COLO829 (cell line): Measurements from ENCODE around the gene TMPRSS13.

Experiments used
- DNase-seq: peaks from one replicate; pipeline ENCODE4 v3.0.0; 2012; ENCODE audit warnings: low spot score

TMPRSS13 gene

DNA sequence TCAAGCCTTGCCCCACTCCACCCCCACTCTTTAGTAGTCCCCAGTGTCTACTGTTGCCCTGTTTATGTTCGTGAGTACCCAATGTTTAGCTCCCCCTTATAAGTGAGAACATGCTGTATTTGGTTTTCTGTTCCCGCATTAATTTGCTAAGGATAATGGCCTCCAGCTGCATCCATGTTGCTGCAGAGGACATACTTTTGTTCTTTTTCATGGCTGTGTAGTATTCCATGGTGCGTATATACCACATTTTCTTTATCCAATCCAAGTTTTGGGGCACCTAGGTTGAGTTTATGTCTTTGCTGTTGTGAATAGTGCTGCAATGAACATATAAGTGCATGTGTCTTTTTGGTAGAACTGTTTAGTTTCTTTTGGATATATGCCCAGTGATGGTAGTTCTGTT, 36.6 kb downstream of the TMPRSS13 start:
- DNase-seq: no peak

DNA sequence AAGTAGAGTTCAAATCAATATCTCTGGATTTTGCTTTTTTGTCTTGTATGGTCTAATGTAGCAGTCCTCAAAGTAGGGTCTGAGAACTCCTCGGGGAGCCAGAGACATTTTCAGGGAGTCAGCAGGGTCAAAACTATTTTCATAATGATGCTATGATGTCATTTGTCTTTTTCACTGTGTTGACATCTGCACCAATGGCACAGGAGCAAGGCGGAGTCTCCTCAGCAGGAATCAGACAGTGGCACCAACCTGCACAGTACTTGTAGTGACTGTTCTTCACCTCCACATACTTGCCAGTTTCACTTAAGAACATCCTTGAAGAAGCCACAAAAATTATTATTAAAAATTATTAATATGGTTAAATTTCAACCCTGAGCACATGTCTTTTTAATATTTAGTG, 37.8 kb downstream of the TMPRSS13 start:
- DNase-seq: no peak

DNA sequence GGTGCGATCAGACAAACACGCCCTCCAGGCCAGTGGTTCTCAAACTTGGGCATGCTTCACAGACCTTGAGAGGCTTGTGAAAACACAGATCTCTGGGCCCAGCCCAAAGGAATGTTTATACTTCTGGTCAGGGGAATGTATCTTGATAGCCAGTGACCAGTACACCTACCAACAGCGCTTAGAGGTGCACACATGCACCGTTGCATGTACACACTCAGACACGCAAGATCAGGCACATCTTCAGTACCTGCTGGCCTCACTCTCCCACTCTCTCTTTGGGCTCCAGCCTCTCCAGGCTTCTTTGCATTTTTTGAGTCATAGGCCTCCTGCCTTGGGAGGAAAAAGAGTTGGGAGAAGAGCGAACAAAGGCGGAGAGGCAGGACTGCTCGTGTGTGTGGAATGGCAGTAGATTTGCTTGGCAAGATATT, 41.0 kb downstream of the TMPRSS13 start:
- DNase-seq: no peak

DNA sequence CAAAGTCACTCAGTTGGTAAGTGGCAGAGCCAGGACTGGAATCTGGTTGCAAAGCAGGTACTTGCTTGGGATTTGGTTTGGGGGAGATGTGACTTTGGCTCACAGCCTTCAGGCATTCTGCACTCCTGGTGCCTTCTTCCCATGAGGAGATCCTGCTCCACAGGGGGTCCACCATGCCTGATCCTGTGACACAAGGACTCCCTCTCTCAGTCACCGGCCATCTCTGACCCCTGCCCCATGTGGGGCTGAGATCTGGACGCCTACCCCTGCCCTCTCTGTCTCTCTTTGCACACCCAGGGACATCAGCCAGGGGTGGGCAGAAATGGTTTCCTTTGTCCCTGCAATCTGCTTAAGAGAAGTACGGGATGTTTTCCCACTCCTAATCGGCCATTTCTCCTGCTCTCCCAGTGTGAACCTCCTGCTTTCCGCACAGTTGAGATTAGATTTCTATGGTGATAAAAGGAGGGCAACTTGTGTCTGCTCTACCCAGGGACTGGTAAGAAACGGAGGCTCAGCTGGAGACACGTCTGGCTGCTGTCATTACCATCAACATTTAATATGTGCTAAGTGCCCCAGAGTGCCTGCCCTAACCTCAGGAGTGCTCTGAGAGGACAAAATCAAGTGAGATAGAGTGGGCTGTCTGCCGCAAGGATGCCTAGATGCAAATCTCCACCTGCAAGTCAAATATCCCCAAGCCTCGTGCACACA, 41.6 kb downstream of the TMPRSS13 start:
- no peak for DNase-seq

DNA sequence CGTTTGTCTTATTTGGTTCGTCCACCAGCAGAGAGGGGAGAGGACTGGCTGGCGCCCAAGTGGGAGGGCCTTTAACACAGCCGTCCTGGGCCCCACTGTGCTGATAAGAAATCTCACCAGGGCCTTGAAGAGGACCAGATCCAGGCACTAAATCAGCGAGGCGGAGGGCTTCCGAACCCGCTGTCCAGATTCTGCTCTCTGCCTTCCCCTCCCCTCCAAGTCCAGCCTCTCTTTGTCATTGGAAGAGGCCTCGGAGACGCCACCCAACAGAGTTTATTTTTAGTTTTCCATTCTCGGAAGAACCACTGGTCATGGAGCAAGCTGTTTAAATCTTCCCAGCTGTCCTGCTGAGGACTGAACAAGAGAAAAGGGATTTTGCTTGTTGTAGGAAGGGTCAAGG, 43.4 kb downstream of the TMPRSS13 start:
- DNase-seq: no peak

DNA sequence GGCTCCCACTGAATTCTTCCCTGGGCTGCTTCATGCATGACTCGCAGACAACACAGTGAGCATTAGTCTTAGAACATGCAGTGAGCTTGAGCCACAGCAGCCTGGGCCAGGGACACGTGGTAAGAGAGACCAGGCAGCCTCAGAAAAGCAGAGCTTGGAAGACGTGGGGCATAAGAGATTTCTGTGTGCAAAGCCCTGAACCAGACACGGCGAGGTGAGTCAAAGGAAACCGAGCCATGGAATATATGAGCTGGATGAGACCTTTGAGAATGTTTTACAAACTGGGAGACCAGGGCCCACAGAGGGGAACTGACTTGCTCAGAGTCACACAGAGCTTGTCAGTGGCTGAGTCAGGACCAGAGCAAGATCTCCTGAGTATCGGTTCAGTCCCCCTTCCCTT, 44.2 kb downstream of the TMPRSS13 start:
- no peak for DNase-seq

DNA sequence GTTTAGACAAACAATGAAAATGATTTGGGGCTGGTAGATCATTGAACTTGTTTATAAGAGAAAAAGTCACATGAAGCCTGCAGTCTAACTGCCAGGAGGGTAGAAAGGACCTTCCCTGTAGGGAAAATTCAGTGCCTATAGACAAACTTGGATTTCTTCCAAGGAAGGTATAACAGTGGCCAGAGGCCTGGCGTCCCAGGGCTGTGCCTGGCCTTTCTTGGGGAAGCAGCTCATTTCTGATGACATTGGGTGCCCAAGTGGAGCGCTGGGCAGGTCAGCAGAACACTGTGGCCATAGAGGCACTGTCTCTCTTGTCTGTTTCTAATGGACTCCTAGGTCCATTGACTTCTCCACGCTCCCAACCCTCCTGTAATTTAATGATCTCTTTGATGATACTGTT, 46.1 kb downstream of the TMPRSS13 start:
- no peak for DNase-seq

DNA sequence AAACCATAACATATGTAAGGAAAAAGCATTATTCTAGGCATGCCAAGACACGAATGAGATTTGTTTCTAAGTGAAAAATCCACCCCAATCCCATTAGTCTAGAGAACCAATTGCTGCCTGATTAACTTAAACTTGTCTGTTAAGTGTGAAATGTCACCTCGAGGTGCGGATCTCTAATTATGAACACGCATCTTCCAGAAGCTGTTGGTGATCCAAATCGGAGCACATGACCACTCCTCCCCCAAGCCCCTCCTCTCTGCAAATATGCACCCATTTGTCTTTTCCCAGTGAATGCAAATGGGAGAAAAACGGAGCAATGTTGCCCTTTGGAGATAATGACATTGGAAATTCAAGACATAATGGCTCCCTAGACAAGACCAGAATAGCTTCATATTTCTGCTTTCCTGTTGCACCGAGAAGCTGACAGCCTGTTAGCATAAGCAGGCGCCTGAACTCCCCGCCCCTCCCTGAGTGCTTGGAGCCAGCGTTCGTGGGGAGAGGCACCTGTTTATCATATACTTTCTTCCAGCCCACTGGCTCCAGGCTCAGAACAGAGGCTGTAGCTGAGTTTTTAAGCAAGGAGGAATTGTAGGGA, 46.8 kb downstream of the TMPRSS13 start:
- no peak for DNase-seq

DNA sequence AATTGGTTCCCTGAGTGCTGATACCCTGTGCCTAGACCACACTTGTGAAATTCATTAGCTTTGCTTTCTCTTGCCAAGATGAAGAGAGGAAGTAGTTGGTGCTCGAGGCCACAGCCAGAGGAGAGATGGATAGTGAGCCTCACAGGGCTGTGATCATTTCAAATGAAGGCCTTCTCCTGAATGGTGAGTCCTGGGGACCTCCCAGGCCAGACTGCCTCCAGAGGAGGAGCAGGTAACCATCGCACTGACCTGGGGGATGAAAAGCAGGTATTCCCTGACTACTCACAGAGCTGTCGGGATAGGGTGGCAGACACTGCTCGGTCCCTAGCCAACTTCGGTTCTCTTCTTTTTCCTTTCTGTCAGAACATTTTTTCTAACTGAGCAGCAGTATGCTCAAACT, 48.0 kb downstream of the TMPRSS13 start:
- DNase-seq: no peak

DNA sequence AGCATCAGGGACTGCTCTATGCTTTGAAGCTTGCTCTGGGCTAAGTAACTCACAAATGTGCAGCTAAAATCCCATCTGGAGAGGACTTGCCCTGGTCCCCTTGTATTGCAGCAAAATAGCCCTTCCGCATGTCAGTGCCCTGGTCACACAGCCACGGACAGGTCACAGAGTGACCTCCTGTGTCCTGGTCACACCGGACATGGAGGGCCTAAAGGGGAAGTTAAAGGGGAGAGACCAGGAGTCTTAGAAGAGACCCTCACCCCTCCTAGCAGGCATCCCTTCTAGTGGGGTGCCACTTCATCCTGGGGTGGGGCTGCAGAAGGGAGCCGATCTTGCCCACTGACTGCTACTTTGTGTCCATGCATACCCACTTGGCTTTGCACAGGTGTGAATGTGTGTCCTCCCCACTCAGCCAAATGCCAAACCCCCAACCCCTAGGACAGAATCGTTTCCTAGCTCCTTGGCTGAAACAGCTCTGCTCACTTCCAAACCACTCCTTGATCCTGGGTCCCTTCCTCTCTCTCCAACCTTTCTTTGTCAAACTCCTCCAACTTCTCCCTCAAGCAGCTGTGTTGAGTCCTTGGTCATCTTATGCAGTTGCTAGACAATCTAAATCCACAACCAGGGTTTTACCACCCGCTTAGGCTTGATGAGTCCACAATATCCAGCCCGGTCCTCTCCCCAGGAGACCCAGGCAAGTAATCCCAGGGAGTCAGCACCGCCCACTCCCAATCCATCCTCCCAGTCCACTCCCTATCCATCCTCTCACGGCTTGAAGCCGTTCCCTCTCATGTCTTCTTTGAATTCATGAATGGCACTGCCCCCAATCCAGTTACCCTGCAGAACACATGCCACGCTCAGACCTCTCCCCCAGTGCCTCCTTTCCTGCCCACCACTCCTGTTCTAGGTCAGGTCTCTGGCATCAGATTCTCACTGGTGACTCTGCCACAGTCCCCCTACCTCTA, 49.4 kb downstream of the TMPRSS13 start:
- DNase-seq: no peak

DNA sequence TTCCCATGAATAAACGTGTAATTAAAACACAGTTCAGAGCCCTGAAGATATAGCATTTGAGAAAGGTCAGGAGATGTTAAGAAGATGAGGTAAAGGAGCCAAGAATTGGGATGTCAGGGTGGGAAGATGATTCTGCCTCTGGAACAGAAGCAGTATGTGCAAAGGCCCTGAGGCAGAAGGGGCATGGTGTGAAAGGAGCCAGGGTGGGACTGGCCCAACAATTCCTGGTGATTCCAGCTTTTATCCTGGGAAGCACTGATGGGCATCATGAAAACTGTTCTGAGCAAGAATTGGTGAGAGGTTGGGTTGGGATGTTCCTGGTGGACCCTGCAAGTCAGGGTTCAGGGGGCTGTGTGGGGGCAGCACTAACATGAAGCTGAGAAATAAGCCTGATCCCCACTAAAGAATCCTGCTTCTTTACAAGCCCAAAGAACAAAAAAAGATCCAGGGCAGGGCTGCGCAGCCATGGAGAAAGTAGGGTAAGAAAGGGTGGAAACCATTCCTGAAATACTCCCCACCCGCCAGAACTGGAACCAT, 50.2 kb downstream of the TMPRSS13 start:
- DNase-seq: no peak

DNA sequence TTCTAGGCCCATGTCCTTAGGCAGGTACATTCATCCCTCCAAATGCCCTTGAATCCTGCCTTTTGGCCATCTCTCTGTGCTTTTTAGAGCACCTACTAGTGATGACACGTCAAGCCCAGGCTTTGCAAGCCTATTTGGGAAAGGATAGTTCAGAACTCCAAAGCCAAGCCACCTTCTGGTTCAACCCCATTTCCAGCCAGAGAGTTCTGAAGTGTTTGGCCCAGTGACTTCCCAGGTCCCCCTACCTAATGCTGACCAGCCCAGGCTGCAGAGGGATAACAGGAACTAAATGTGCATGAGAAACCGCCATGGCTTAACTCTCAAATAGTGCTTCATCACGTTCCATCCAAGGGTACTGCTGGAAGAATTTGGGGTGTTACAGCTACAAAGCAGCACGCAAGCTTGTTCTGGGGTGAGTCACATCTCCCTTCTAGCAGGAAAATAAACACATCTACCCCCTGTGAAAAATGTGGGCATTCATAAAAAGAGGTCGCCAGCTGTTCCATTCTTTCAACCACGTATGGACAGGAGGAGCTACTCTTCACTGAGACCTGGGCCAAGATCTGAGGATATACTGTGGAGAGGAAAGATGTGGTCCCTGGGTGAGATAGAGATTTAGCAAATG, 50.8 kb downstream of the TMPRSS13 start:
- DNase-seq: no peak

DNA sequence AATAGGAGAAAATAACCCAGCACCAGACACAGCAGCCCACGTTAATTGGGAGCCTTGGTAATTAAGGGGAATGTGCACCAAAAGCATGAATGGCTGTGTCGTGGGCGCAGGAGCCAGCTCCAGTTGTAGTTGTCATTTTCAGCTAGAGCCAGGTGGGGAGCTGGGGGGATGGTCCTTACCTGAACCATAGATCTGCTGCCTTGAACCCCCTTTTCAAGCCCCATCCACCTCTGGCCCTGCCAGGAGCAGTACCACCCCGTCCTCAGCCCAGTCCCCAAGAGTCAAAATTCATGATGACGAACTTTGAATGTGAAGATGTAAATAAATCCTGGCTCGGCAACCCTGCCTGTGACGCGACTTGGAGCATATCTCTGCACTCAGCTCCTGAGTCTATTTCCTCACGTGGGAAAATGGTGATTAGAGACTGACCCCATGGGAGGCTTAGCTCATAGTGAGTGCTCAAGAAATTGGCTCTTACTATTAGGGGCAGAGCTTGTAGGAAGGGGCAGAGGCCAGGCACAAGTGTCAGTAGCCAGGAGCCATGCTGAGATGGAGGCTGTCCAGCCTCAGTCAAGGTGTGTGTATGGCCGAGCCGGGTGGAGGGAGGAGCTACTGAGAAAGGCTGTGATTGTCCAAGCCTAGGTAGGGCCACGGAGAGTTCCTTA, 52.0 kb downstream of the TMPRSS13 start:
- DNase-seq: no peak

DNA sequence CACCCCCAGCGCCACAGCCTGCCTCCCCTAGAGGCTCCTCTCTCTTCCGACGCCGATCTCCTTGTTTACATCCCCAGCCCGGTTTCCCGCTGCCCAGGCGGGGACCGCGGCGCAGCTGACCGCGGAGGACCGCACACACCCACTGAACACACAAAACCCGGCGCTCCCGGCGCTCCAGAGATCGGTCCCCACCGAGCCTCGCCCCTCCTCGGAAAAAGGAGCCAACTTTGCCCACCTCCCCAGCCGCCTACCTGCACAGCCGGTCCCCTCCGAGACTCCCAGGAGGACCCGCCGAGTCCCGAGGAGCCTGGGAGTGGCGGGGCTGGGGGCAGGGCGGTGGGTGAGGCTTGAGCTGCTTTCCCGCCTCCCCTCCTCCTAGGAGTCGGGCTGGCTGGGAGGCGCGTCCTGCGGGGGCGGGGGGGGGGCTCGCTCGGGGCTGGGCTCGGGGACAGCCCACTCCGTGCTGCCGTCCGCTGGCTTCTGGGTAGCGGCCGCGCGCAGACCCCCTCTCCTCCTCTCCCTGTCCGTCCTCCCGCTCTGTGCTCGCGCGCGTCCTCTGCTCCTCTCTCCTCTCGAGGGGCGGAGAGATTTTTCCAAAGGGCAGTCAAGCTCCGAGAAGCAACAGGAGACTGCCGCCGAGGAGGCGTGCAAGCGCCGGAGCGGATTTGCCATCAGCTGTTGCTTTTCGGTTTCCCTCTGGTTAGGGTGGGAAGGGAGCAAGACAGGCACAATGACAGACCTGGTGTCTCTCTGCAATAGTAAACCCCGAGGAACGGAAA, 52.7 kb downstream of the TMPRSS13 start, which contains the start of gene FXYD6:
Gene FXYD6, minus strand, starts transcription at position 318 of the 779 bp plus-strand sequence. CDS start 33,882 bp downstream, outside the sequence.
- DNase-seq: peak; percentile 9

DNA sequence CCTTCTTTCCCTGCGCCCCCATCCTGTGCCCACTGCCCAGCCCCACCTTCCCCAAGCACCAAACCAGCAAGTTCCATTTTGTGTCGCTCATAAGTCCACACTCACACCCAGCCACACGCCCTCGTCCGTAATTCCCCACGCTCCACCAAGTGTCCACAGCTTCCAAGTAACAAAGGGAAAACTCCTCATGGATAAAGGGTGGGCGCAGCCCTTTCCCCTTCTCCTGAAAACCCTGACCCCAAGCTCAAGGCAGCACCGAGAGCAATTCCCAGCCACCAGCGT, 53.2 kb downstream of the TMPRSS13 start:
- DNase-seq: no peak

DNA sequence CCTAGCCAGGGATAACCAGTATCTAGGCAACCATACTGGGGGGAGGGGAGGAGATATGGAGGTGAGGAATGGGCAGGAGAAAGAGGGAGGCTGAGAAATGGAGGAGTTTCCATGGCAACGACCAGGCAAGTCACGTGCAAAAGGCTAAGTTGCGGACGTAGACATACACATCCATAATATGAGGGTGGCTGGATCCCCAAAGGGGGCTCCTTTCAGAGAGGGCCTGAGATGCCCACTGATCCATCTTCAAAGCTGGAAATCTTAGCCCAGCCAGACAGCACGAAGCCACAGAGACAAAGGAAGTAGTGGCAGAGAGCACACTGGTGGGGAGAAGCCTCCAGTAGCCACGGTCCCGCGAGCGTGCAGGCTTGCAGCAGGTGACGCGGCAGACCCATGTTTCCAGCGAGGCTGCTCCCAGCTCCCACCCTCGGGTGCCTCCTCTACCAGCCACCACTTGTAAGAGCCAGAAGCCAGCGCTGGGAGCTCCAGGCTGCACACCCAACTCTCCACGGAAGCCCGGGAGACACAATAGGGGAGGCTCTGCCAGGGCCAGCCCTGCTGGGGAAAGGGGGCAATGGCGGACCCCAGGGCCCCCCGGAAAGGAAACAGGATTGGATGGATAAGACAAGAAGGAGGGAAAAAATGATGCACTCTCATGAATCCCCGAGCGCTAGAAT, 53.7 kb downstream of the TMPRSS13 start:
- no peak for DNase-seq

DNA sequence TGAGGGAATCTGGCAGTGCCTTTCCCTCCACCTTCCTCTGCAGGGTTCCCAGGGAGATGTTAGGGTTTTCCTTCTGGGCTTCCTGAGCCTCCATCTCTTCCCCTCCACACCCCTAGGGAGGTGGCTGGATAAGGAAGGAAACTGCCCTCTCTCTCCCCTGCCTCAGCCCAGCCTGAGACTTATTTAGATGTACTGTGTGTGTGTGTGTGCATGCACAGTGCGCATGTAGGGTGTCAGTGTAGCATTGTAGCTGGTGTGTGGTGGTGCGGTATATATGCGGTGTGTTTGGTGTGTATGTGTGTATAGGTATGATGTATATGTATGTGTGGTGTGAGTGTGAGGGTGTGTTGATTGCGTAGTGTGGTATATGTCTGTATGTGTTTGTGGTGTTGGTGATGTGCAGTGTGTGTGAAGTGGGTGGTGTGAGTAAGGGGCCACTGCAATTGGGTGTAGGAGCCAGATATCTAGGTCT, 54.3 kb downstream of the TMPRSS13 start:
- DNase-seq: no peak

DNA sequence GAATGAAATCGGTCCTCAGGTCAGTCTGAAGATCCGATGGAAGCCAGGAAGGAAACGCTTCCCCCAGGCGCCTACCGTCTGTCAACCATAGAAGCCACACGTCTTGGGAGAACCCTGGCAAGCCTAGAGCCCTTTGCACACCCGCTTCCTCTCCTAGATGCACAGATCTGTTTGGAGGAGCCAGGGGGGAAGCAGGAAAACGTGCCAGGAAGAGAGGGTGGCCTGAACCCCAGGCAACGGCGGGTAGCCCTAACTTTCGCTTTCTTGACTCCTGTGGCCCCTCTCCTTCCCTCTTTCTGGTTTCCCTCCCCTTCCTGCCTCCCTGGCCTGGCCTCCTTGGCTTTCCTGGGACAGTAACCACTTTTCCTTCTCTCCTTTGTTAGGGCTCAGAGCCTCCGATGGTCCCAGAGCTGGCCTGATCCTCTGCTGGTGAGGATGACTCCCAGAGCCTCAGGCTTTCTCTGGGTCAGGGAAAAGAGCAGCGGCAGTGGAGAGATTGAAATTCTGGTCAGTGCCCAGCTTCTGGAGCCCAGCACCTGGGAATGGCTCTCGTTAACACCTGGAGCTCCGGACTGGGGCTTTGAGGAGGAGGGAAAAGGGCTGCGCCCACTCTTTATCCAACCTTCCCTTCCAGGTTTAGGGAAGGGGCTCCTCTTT, 54.8 kb downstream of the TMPRSS13 start:
- no peak for DNase-seq

DNA sequence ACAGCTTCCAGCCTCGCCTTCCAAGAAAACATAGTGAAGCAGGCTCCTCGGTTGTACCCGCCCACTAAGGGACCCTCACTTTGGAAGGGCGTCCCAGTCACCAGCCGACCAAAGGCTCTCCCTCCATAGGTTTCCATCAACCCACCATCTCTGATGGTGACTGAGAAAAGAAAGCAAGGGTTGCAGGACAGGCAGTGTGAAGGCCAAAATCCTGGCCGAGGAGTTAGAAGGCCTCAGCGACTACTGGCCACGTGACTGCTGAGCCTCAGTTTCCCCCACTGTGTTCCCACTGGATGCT, 55.4 kb downstream of the TMPRSS13 start:
- no peak for DNase-seq
